Adipocyte (in vitro differentiated cells): Measurements from ENCODE around the gene CCL22.

Experiments used
- DNase-seq: peaks from one replicate; pipeline ENCODE4 v3.0.0-alpha.2; 2015; ENCODE audit warnings: low read depth
- H3K27me3 ChIP-seq: replicated peaks from 2 replicates; pipeline ENCODE4 v1.7.0; 2013; ENCODE audit warnings: mild to moderate bottlenecking, low read length, moderate library complexity; ENCODE audit not compliant: control insufficient read depth, insufficient read depth
- H3K36me3 ChIP-seq: 2 replicates; pipeline ENCODE4 v1.7.0; 2013; ENCODE audit warnings: low read length, mild to moderate bottlenecking, moderate library complexity; ENCODE audit not compliant: control insufficient read depth, insufficient read depth, severe bottlenecking
- H3K4me1 ChIP-seq: 2 replicates; pipeline ENCODE4 v1.7.0; 2013; ENCODE audit warnings: mild to moderate bottlenecking, low read length, moderate library complexity; ENCODE audit not compliant: control insufficient read depth, insufficient read depth
- H3K4me3 ChIP-seq: 2 replicates; pipeline ENCODE4 v1.7.0; 2013; ENCODE audit warnings: mild to moderate bottlenecking, low read length, moderate library complexity
- H3K9ac ChIP-seq: 2 replicates; pipeline ENCODE4 v1.7.0; 2013; ENCODE audit warnings: mild to moderate bottlenecking, low read length, moderate library complexity
- H3K9me3 ChIP-seq: 2 replicates; pipeline ENCODE4 v1.7.0; 2013; ENCODE audit warnings: mild to moderate bottlenecking, low read length, moderate library complexity; ENCODE audit not compliant: control insufficient read depth

The CCL22 gene

DNA sequence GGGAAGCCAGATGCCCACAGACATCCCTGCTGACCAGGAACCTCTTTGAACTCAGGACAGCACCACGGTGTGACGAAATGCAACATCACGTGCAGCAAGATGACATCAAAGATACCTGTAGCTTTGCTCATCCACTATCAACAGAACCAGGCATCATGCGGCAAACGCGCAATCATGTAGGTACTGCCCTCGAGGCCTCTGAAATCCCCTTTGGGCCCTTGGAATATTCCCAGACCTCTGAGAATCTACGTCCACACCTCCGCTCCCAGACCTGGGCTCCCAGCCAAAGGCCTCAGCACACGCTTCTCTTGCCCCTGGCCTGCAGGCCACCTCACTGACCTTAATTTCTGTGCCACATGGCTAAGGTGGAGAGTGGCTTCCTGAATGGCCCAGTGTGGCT is 21.0 kb downstream of the CCL22 start:
- peaks cover 5% of the 10 kb centered on the region for H3K27me3 ChIP-seq
- H3K36me3 ChIP-seq, result peaks cover 13% of the 10 kb centered on the region
- H3K4me3 ChIP-seq, result no peak overlapping the region
- no peaks in the 10 kb centered on the region for H3K9me3 ChIP-seq
- H3K9ac ChIP-seq, result no peak overlapping the region
- DNase-seq, result no peak
- peaks cover 17% of the 10 kb centered on the region for H3K4me1 ChIP-seq

DNA sequence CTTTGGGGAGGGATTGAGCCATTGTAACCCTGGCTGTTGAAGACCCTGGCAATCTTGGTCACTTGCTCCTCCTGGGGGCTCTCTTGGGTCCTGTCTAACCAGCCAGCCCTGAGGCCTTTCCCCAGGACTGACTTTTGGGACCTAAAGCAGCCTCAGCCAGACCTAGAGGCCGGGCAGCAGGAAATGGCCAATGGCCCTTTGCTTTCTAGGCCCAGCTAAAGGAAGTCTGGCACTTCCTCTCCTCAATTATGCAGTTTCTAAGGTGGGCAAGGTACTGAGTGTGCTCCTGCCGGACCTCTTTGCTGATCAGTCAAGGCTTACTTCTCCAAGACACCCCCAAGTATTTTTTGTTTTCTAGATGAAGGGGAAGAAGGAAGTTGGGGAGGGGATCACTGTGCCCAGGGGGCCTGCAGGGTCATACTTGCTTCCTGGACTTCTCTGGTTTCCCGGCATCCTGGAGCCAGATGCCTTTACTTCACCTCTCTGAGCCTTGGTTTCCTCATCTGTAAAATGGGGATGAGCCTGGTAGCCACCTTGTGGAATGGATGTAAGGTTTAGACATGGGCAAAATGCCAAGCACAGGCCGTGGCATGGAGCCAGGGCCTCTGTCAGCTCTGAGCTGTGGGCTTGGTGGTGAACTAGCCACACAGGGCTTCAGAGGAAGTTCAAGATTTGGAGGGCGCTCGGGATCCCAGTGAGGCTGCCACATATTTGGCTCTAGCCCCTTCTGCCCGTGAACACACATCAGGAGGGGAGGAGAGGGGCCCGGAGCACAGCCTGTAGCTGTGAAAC is 22.3 kb downstream of the CCL22 start:
- DNase-seq, result no peak
- Histone ChIP-seq H3K9me3 (no peaks in the 10 kb centered on the region), H3K9ac (no peak overlapping the region), H3K27me3 (peaks cover 3% of the 10 kb centered on the region), H3K4me3 (no peak overlapping the region), H3K36me3 (peaks cover 13% of the 10 kb centered on the region), H3K4me1 (peaks cover 8% of the 10 kb centered on the region)

DNA sequence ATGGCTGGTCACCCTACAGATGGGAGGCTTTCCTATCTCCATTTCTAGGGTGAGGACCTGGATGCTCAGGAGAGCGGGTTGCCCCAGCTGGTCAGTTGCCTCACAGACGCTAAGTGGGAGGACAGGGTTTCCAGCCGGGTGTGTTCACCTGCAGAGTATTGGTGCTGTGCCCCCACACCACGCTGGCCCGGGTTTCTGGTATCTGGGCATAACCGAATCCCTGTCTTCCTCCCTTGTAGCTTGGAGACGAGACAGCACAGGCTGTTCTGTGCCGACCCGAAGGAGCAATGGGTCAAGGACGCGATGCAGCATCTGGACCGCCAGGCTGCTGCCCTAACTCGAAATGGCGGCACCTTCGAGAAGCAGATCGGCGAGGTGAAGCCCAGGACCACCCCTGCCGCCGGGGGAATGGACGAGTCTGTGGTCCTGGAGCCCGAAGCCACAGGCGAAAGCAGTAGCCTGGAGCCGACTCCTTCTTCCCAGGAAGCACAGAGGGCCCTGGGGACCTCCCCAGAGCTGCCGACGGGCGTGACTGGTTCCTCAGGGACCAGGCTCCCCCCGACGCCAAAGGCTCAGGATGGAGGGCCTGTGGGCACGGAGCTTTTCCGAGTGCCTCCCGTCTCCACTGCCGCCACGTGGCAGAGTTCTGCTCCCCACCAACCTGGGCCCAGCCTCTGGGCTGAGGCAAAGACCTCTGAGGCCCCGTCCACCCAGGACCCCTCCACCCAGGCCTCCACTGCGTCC is 23.4 kb downstream of the CCL22 start:
- DNase-seq, result no peak
- H3K9ac ChIP-seq, result no peak overlapping the region
- peaks cover 15% of the 10 kb centered on the region for H3K4me1 ChIP-seq
- H3K36me3 ChIP-seq, result peaks cover 13% of the 10 kb centered on the region
- H3K27me3 ChIP-seq, result peaks cover 3% of the 10 kb centered on the region
- H3K9me3 ChIP-seq, result no peaks in the 10 kb centered on the region
- no peak overlapping the region for H3K4me3 ChIP-seq

DNA sequence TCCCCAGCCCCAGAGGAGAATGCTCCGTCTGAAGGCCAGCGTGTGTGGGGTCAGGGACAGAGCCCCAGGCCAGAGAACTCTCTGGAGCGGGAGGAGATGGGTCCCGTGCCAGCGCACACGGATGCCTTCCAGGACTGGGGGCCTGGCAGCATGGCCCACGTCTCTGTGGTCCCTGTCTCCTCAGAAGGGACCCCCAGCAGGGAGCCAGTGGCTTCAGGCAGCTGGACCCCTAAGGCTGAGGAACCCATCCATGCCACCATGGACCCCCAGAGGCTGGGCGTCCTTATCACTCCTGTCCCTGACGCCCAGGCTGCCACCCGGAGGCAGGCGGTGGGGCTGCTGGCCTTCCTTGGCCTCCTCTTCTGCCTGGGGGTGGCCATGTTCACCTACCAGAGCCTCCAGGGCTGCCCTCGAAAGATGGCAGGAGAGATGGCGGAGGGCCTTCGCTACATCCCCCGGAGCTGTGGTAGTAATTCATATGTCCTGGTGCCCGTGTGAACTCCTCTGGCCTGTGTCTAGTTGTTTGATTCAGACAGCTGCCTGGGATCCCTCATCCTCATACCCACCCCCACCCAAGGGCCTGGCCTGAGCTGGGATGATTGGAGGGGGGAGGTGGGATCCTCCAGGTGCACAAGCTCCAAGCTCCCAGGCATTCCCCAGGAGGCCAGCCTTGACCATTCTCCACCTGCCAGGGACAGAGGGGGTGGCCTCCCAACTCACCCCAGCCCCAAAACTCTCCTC is 24.1 kb downstream of the CCL22 start:
- Histone ChIP-seq H3K9ac (no peak overlapping the region), H3K4me3 (no peak overlapping the region), H3K27me3 (peaks cover 3% of the 10 kb centered on the region), H3K4me1 (peaks cover 15% of the 10 kb centered on the region), H3K36me3 (peaks cover 13% of the 10 kb centered on the region), H3K9me3 (no peaks in the 10 kb centered on the region)
- no peak for DNase-seq

DNA sequence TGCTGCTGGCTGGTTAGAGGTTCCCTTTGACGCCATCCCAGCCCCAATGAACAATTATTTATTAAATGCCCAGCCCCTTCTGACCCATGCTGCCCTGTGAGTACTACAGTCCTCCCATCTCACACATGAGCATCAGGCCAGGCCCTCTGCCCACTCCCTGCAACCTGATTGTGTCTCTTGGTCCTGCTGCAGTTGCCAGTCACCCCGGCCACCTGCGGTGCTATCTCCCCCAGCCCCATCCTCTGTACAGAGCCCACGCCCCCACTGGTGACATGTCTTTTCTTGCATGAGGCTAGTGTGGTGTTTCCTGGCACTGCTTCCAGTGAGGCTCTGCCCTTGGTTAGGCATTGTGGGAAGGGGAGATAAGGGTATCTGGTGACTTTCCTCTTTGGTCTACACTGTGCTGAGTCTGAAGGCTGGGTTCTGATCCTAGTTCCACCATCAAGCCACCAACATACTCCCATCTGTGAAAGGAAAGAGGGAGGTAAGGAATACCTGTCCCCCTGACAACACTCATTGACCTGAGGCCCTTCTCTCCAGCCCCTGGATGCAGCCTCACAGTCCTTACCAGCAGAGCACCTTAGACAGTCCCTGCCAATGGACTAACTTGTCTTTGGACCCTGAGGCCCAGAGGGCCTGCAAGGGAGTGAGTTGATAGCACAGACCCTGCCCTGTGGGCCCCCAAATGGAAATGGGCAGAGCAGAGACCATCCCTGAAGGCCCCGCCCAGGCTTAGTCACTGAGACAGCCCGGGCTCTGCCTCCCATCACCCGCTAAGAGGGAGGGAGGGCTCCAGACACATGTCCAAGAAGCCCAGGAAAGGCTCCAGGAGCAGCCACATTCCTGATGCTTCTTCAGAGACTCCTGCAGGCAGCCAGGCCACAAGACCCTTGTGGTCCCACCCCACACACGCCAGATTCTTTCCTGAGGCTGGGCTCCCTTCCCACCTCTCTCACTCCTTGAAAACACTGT is 25.0 kb downstream of the CCL22 start:
- Histone ChIP-seq H3K9ac (no peak overlapping the region), H3K4me1 (peaks cover 15% of the 10 kb centered on the region), H3K36me3 (peaks cover 13% of the 10 kb centered on the region), H3K27me3 (peaks cover 3% of the 10 kb centered on the region), H3K9me3 (no peaks in the 10 kb centered on the region), H3K4me3 (no peak overlapping the region)
- DNase-seq, result peak; percentile 34

DNA sequence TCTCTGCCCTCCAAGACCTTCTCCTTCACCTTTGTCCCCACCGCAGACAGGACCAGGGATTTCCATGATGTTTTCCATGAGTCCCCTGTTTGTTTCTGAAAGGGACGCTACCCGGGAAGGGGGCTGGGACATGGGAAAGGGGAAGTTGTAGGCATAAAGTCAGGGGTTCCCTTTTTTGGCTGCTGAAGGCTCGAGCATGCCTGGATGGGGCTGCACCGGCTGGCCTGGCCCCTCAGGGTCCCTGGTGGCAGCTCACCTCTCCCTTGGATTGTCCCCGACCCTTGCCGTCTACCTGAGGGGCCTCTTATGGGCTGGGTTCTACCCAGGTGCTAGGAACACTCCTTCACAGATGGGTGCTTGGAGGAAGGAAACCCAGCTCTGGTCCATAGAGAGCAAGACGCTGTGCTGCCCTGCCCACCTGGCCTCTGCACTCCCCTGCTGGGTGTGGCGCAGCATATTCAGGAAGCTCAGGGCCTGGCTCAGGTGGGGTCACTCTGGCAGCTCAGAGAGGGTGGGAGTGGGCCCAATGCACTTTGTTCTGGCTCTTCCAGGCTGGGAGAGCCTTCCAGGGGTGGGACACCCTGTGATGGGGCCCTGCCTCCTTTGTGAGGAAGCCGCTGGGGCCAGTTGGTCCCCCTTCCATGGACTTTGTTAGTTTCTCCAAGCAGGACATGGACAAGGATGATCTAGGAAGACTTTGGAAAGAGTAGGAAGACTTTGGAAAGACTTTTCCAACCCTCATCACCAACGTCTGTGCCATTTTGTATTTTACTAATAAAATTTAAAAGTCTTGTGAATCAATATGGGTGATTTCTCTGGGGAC is 25.9 kb downstream of the CCL22 start:
- DNase-seq, result no peak
- Histone ChIP-seq H3K27me3 (peaks cover 10% of the 10 kb centered on the region), H3K36me3 (peaks cover 12% of the 10 kb centered on the region), H3K9me3 (no peaks in the 10 kb centered on the region), H3K9ac (no peak overlapping the region), H3K4me1 (peaks cover 15% of the 10 kb centered on the region), H3K4me3 (no peak overlapping the region)

DNA sequence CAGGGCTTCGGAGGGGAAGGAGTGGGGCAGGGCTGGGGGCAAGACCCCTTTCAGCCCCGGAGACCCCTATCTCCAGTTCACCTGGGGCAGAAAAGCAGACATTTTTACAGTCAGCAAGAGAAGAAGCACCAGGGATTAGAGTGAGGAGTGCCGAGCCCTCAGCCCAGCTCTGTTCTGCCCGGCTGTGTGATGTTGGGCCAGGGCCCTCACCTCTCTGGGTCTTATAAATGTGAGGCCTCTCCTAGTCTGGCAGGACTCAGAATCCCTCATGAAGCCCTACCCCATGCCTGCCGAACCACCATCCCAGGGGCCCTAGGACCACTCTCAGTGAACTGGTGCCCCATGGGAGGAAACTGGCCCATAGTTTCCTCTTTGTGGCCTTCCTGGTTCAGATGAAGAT is 26.5 kb downstream of the CCL22 start:
- Histone ChIP-seq H3K4me1 (peaks cover 15% of the 10 kb centered on the region), H3K9me3 (no peaks in the 10 kb centered on the region), H3K9ac (no peak overlapping the region), H3K4me3 (no peak overlapping the region), H3K36me3 (peaks cover 7% of the 10 kb centered on the region), H3K27me3 (peaks cover 14% of the 10 kb centered on the region)
- DNase-seq, result no peak

DNA sequence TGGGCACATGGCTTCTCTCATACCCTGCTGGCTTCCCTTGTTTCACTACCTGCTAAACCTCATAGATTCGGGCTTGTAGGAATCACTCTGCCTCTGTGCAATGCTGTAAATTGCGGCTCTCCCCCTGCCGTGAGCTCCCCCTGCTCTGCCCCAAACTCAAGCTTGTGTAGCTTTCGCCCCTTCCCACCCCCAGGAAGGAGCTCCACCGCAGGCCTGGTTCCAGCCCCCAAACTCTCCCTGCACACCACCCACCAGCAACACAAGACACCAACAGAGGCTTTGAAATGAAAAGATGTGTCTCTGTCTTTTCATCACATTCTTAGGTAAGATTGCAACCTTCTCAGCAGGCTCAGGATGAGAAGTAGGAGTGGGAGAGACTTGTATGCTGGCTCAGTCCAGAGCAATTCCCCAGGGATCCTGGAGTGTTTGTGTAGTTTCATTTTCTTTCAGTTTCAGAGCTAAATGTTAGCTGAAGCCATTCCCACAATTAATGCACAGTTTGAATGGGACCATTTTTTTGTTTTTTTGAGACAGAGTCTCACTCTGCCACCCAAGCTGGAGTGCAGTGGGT is 27.9 kb downstream of the CCL22 start:
- peaks cover 7% of the 10 kb centered on the region for H3K36me3 ChIP-seq
- H3K9ac ChIP-seq, result no peak overlapping the region
- H3K4me1 ChIP-seq, result peaks cover 19% of the 10 kb centered on the region
- no peaks in the 10 kb centered on the region for H3K9me3 ChIP-seq
- H3K27me3 ChIP-seq, result peaks cover 14% of the 10 kb centered on the region
- peak; percentile 71 for DNase-seq
- no peak overlapping the region for H3K4me3 ChIP-seq

DNA sequence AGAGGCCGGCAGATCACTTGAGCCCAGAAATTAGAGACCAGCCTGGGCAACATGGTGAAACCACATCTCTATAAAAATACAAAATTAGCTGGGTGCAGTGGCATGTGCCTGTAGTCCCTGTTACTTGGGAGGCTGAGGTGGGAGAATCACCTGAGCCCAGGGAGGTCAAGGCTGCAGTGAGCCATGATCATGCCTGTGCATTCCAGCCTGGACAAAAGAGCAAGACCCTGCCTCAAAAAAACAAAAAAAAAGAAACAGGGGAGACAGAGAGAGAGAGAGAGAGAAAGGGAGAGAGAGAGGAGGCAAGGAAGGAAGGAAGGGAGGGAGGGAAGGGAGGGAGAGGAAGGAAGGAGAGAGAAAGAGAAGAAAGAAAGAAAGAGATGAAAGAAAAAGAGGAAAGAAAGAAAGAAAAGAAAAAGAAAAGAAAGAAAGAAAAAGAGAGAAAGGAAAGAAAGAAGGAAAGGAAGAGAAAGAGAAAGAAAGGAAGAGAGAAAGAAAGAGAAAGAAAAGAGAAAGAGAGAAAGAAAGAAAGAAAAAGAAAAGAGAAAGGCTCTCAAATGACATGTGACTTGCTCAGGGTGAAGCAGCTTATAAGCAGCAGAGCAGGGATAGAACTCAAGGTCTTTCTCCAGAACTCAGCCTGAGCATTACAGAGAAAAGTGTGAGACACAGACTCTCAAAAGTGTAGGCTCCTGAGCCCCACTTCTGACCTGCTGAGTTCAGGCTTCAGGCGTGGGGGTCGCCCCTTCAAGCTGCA is 29.2 kb downstream of the CCL22 start:
- Histone ChIP-seq H3K36me3 (peaks cover 3% of the 10 kb centered on the region), H3K9ac (no peak overlapping the region), H3K4me3 (no peak overlapping the region), H3K4me1 (peaks cover 19% of the 10 kb centered on the region), H3K9me3 (no peaks in the 10 kb centered on the region), H3K27me3 (peaks cover 14% of the 10 kb centered on the region)
- DNase-seq, result no peak
